Vagina (tissue), 2 donors: ENCODE data around the gene SMIM29.
"Not testable (repeated sequence)": the region's sequence is repeated elsewhere in the genome, so short reads cannot be mapped to it uniquely, and the experiment has no call there.

ENCODE experiments used
- POLR2A ChIP-seq, 2 donors: fragments of 450-650 bp; IDR thresholded peaks; one replicate each; pipeline ENCODE4 v1.6.1; 2017; ENCODE audit warnings: antibody characterized with exemption in 2 of 2, mild to moderate bottlenecking in 2 of 2, moderate library complexity in 2 of 2
- TF ChIP-seq, protein P1 (sequence below), 3 experiments: fragments of 450-650 bp in 2 of 3; fragments of 200-600 bp in 1 of 3; sonication (generic) in 1 of 3; IDR thresholded peaks; one replicate each; pipeline ENCODE4 v1.5.1; 2017 to 2019; ENCODE audit warnings: antibody characterized with exemption in 3 of 3, mild to moderate bottlenecking in 2 of 3, moderate library complexity in 2 of 3

DNA sequence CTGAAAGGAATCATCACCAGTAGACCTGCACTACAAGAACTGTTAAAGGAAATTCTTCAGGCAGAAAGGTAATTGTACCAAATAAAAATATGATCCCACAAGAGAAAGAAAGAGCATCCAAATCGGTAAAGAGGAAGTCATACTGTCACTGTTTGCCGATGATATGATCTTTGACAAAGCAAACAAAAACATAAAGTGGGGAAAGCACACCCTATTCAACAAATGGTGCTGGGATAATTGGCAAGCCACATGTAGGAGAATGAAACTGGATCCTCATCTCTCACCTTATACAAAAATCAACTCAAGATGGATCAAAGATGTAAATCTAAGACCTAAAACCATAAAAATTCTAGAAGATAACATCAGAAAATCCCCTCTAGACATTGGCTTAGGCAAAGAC is 3.6 kb upstream of the SMIM29 start:
- TF ChIP-seq, protein P1, sequence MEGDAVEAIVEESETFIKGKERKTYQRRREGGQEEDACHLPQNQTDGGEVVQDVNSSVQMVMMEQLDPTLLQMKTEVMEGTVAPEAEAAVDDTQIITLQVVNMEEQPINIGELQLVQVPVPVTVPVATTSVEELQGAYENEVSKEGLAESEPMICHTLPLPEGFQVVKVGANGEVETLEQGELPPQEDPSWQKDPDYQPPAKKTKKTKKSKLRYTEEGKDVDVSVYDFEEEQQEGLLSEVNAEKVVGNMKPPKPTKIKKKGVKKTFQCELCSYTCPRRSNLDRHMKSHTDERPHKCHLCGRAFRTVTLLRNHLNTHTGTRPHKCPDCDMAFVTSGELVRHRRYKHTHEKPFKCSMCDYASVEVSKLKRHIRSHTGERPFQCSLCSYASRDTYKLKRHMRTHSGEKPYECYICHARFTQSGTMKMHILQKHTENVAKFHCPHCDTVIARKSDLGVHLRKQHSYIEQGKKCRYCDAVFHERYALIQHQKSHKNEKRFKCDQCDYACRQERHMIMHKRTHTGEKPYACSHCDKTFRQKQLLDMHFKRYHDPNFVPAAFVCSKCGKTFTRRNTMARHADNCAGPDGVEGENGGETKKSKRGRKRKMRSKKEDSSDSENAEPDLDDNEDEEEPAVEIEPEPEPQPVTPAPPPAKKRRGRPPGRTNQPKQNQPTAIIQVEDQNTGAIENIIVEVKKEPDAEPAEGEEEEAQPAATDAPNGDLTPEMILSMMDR (IDR thresholded peaks at IDR 0.05): not testable (repeated sequence)
- not testable (repeated sequence) for TF ChIP-seq POLR2A (IDR thresholded peaks at IDR 0.05)
